NCI-H526 (cell line): ENCODE data around the gene C20orf141.
"Not testable (repeated sequence)": the region's sequence is repeated elsewhere in the genome, so short reads cannot be mapped to it uniquely, and the experiment has no call there.

Experiments
- DNase-seq, 2 experiments: peaks; one replicate each; lab custom pipeline; 2025; lab: John Stamatoyannopoulos, UW

C20orf141 gene

GRCh38 chr20:2799688-2800520 lies 14.9 kb upstream of the C20orf141 start:
- no peak for DNase-seq

- no peak for DNase-seq
These were observed 14.1 kb upstream of the C20orf141 start, which contains the start of gene CPXM1 for GRCh38 chr20:2800521-2801285. Gene CPXM1 (minus strand): TSS chr20:2800627. CDS start chr20:2800572, 55 bp downstream.

GRCh38 chr20:2801286-2801728 lies 13.5 kb upstream of the C20orf141 start:
- no peak for DNase-seq

- DNase-seq = no peak
These were observed 10.6 kb upstream of the C20orf141 start for GRCh38 chr20:2804041-2804828.

- peak in 1 of 2 experiments; percentile 22 for DNase-seq
These were observed 9.7 kb upstream of the C20orf141 start for GRCh38 chr20:2804852-2805688.

- peak in 1 of 2 experiments; percentile 21 for DNase-seq
These were observed 9.0 kb upstream of the C20orf141 start for GRCh38 chr20:2805689-2806350.

GRCh38 chr20:2806351-2806701 lies 8.5 kb upstream of the C20orf141 start:
- no peak for DNase-seq

GRCh38 chr20:2807019-2807418 lies 7.8 kb upstream of the C20orf141 start:
- DNase-seq = no peak

- DNase-seq = not testable (repeated sequence)
These were observed 6.9 kb upstream of the C20orf141 start for GRCh38 chr20:2807929-2808328.

GRCh38 chr20:2809690-2810089 lies 5.1 kb upstream of the C20orf141 start:
- no peak for DNase-seq

GRCh38 chr20:2812189-2812588 lies 2.6 kb upstream of the C20orf141 start:
- no peak for DNase-seq

- no peak for DNase-seq
These were observed 711 bp upstream of the C20orf141 start for GRCh38 chr20:2814076-2814475.

GRCh38 chr20:2815242-2815900 lies 584 bp downstream of the C20orf141 start:
- no peak for DNase-seq

GRCh38 chr20:2816030-2816582 lies 1.3 kb downstream of the C20orf141 start, which contains the start of gene TMEM239:
Gene TMEM239 (plus strand): TSS chr20:2816364. CDS start chr20:2816555, 191 bp downstream.
- DNase-seq = no peak

- peak in 1 of 2 experiments; percentile 41 for DNase-seq
These were observed 2.0 kb downstream of the C20orf141 start for GRCh38 chr20:2816583-2817340.

- DNase-seq = no peak
These were observed 2.5 kb downstream of the C20orf141 start for GRCh38 chr20:2817341-2817726.

- no peak for DNase-seq
These were observed 3.3 kb downstream of the C20orf141 start for GRCh38 chr20:2817891-2818595.
